OCI-LY1 (cell line): ENCODE data around the gene KCNJ4.

Experiments used
- EZH2 ChIP-seq: fragments of 200-600 bp; sonication (generic), shearing (Covaris generic); IDR thresholded peaks from 2 replicates; pipeline ENCODE4 v1.8.0; 2017; ENCODE audit warnings: borderline replicate concordance, mixed run types, mild to moderate bottlenecking, antibody characterized with exemption, low read length, moderate library complexity, mixed read lengths
- TF ChIP-seq, protein P1 (sequence below): fragments of 200-600 bp; sonication (generic), shearing (Covaris generic); IDR thresholded peaks from 2 replicates; pipeline ENCODE4 v1.5.1; 2017; ENCODE audit warnings: mild to moderate bottlenecking, antibody characterized with exemption, low read length, moderate library complexity, mixed read lengths

DNA sequence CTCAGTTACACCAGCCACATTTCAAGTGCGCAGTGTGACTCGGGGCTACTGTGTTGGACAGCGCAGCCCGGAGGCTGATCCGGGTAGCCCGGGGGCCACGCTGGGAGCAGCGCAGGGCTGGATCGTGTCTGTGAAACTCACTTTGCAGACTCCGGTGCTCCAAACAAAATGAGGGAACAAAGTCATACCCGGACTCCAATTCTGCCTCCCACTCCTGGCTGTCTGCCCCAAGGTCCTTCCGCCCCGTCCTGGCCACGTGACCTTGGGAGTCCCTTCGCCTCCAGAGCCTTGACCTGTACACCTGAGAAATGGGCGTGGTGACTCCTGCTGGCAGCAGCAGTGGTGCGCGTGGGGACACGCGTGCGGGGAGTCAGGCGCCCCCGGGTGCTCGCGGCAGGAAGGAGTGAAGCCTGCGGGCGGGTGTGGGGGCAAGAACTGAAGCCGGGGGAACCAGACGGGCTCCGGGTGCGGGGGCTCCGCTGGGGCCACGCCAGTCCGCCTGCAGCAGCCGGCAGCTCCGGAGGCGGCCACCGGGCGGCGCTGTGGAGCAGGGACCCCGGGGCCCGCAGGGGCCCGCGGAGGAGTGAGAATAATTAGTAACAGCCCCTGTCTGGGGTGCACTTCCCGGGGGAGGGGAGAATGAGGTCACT lies 42.4 kb downstream of the KCNJ4 start:
- TF ChIP-seq, protein P1, sequence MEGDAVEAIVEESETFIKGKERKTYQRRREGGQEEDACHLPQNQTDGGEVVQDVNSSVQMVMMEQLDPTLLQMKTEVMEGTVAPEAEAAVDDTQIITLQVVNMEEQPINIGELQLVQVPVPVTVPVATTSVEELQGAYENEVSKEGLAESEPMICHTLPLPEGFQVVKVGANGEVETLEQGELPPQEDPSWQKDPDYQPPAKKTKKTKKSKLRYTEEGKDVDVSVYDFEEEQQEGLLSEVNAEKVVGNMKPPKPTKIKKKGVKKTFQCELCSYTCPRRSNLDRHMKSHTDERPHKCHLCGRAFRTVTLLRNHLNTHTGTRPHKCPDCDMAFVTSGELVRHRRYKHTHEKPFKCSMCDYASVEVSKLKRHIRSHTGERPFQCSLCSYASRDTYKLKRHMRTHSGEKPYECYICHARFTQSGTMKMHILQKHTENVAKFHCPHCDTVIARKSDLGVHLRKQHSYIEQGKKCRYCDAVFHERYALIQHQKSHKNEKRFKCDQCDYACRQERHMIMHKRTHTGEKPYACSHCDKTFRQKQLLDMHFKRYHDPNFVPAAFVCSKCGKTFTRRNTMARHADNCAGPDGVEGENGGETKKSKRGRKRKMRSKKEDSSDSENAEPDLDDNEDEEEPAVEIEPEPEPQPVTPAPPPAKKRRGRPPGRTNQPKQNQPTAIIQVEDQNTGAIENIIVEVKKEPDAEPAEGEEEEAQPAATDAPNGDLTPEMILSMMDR: peak; percentile 68
- TF ChIP-seq EZH2: no peak
